NK-92 treated with Interleukin-12 subunit alpha and Interleukin-12 subunit beta, amount 100 ng/mL, for 24 hours (cell line): ENCODE measurements around the gene TXNRD1.
"Not testable (repeated sequence)": the region's sequence is repeated elsewhere in the genome, so short reads cannot be mapped to it uniquely, and the experiment has no call there.

ENCODE experiments used
- DNase-seq: peaks from one replicate; lab custom pipeline; 2025; lab: John Stamatoyannopoulos, UW

TXNRD1 gene

DNA sequence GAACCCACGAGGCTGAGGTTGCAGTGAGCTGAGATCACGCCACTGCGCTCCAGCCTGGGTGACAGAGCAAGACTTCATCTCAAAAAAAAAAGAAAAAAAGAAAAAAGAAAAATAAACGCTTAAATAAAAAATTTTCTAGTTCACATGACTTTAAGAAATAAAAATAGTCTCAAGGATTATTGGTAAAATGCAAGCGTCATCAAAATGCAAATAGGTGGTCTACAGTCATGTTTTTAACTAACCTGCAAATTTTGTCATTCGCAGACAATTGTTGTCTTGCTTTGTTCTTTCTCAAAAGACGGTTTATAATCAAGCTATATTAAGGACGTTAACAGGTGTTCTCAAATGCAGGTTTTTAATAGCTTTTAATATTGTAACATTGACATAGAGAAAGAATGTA, 22.4 kb downstream of the TXNRD1 start:
- DNase-seq: no peak

- DNase-seq: no peak
Measured at GRCh38 chr12:104242546-104243206, 27.1 kb downstream of the TXNRD1 start.

DNA sequence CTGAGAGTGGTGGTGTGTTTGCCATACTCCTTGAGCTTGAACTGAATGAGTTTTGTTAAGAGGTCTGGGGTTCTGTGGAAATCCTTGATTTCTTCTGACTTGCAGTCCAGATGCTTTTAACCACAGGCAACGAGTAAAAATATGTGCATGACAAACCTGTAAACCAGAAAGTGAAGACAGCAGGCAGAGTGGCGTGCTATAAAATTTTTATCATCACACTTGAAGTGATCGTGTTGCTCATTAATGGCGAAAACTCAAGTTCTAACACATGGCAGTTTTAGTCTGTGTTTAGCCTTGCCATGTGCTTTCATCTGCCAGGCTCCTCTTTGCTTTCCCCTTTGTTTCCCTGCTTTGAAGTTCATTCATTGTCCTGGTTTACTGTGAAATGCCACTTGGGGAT, 28.0 kb downstream of the TXNRD1 start:
- DNase-seq: no peak

DNA sequence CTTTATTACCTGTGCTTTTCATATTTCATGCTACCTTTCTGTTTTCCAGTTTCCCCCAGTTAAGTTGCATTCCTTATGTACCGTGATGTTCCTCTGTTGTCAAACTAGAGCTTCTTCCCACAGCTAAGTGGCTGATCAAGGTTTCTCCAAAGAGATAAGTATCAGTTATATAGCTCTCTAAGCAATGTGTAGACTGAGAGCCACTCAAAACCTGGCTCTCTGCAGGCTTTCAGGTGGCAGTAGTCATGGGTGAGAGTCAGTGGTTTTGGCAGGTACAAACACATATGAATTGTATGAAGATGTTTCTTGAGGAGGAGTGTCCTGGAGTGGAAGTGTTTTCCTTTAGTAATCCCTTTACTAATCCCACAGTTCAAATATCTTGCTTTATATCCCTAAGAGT, 28.4 kb downstream of the TXNRD1 start:
- DNase-seq: no peak

- no peak for DNase-seq
Measured at GRCh38 chr12:104247698-104248097, 32.1 kb downstream of the TXNRD1 start.

DNA sequence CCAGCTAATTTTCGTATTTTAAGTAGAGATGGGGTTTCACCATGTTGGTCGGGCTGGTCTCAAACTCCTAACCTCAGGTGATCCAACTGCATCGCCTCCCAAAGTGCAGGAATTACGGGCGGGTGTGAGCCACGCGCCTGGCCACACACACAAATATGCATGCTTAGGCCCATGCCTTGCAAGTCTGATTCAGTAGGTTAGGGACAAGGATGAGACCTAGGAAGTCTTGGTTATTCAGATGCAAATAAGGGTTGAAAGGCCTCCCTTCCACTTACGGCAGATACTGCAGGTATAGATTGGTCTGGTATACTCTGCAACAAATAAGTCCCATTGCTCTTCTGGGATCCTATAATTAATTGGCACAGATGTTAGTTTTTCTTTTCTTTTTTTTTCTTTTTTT, 32.9 kb downstream of the TXNRD1 start:
- no peak for DNase-seq

DNA sequence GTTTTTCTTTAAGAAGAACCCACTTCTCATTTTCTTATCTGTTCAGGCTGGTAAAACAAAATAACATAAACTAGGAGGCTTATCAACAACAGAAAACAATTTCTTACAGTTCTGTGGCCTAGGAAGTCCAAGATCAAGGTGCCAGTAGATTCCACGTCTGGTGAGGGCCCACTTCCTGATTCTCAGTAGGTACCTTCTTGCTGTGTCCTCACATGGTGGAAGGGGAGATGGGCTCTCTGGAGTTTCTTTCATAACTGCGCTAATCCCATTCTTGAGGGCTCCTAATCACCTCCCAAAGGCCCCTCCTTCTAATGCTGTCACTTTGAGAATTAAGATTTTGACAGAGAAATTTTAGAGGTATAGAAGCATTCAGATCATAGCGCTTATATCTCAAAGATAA, 33.4 kb downstream of the TXNRD1 start:
- no peak for DNase-seq

DNA sequence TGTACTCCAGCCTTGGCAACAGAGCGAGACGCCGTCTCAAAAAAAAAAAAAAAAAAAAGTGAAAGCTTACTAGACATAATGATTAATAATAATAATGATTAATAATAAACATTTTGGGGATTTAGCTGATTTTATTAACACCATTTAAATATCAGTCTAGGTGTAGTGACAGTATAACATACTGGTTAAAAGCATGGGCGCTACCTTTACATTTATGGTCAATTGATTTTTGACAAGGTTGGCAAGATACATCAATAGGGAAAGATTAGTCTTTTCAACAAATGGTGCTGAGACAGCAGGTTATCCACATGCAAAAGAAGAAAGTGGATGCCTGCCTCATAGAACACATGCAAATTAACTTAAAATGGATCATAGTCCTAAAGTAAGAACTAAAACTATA, 34.3 kb downstream of the TXNRD1 start:
- DNase-seq: no peak

GRCh38 chr12:104250366-104251125, 35.0 kb downstream of the TXNRD1 start:
- DNase-seq: no peak

GRCh38 chr12:104257913-104258472, 42.4 kb downstream of the TXNRD1 start:
- DNase-seq: no peak

DNA sequence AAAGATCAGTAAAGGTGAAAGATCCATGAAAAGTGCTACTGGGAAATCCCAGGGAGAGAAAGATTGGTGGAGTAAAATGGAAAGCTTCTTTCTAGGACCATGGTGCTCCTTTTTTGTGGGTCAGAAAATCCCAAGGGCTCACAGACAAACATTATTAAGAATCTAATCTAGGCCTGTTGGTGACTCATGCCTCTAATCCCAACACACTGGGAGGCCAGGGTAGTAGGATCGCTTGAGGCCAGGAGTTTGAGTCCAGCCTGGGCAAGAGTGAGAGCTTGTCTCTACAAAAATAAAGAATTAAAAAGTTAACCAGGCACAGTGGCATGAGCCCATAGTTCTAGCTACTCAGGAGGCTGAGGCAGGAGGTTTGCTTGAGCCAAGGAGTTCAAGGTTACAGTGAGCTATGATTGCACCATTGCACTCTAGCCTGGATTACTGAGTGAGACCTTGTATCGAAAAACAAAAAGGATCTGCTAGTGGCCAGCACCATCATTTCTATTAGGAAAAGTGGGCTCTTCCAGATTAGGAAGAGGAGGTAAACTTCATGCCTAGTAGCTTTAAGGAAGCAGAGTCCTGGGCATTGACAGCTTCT, 43.0 kb downstream of the TXNRD1 start:
- DNase-seq: no peak

DNA sequence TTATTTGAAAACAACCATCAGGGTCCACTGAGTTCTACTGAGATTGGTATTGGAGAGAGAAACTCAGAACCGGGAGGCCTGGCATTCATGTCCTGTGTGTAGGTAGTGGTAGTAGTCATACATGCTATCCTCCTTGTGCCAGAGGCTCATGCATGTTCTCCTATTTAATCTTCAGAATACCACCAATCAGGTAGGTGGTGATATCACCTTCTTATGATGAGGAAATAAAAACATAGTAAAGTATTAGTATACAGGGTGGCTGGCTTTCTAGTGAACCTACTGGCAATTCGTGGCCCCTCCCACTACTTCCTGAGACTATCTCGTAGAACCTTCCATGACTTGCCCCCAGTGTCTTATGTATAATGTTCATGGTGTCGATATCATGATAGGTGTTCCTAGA, 47.4 kb downstream of the TXNRD1 start:
- no peak for DNase-seq

GRCh38 chr12:104263580-104264358, 48.2 kb downstream of the TXNRD1 start:
- DNase-seq: no peak

GRCh38 chr12:104265436-104265835, 49.9 kb downstream of the TXNRD1 start:
- DNase-seq: not testable (repeated sequence)

DNA sequence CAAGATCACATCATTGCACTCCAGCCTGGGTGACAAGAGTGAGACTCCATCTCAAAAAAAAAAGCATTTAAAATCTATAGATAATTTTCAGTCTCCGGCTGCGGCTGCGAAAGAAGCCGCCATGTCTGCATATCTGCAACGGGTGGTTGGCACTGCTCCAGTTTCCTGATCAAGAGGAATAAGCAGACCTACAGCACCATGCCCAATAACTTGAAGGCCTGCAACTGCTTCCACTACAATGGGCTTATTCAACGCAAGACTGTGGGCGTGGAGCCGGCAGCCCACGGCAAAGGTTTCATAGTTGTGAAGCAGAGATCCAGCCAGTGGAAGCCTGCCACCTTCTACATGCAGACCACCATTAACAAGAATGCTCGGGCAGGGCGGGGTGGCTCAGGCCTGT, 57.4 kb downstream of the TXNRD1 start:
- DNase-seq: no peak

DNA sequence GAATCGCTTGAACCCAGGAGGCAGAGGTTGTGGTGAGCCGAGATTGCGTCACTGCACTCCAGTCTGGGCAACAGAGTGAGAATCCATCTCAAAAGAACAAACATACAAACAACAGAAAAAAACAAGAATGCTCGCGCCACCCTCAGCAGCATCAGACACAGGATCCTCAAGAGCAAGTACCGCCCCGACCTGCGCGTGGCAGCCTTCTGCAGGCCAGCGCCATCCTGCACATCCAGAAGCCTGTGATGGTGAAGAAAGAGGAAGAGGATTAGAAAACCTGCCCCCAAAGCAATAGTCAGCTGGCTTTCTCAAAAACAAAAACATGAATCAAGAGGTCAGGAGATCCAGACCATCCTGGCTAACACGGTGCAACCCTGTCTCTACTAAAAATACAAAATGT, 57.9 kb downstream of the TXNRD1 start:
- DNase-seq: no peak

DNA sequence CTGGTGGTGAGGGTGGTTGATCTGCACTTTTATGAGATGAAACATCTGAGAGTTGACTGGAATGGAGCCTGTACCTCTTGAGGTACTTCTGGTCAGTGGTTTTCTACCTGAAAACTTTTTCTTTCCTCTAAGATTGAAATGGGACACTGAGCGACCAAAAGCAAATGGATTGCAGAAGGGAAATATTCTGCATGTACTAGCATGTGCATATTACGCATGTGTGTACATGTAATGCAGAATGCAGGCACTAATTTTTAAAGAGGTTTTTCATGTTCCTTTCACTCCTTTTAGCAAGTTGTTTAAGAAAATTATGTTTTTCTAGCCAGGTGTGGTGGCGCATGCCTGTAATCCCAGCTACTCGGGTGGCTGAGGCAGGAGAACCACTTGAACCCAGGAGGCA, 59.2 kb downstream of the TXNRD1 start:
- no peak for DNase-seq

DNA sequence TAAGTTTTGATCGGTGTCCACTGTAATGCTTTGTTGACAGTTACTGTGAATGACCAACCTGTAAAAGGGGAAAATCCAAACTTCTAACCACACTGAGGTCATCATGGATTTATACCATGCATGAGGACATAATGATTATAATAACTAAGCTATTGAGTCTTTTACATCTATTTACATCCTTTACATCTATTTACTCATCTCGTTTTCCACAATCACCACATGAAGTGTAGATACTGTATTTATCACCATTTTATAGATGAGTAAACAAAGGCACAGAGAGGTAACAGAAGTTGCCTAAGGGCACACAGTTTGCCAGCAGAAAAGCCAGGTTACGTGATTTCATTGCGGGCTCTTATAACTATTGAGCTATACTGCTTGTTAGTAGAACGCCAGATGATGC, 60.1 kb downstream of the TXNRD1 start:
- no peak for DNase-seq

DNA sequence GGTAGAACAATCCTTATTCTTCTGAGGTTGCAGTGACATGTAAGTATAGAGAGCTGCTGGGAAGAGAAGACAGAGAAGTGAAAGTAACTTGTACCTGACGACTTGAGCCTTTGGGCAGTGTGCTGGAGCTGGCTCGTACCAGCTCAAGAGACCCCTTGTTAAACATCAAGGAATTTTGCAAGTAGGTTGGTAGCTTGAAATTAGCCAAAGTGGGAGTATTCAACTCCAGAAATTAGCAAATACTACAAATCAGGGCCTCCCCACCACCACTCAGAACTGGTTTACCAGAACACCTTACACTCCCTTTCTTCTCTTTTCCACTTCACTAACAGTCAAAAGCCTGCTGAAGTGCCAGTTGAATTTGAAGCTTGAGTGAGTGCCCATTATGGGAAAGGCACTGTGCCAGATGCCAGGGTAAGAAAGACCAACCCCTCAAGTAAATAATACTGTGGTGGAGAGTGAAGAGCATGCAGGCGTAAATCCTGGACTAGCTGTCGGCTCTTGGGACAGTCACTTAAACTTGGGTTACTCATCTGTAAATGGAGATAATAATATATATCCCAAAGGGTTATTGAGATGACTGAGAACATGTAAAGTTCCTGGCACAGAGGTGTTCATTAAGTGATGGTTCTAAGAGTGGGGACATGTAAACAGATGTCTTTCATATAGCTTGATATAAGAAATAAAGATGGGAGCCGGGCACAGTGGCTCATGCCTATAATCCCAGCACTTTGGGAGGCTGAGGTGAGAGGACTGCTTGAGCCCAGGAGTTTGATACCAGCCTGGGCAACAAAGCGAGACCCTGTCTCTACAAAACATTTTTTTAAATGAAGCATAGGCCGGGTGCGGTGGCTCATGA, 60.9 kb downstream of the TXNRD1 start:
- DNase-seq: no peak

GRCh38 chr12:104279164-104279563, 63.6 kb downstream of the TXNRD1 start:
- DNase-seq: no peak

GRCh38 chr12:104280111-104280510, 64.5 kb downstream of the TXNRD1 start:
- DNase-seq: no peak
